Measurements from ENCODE around the gene PTPRN2.
"Not testable (repeated sequence)": the region's sequence is repeated elsewhere in the genome, so short reads cannot be mapped to it uniquely, and the experiment has no call there.

PTPRN2 gene

DNA sequence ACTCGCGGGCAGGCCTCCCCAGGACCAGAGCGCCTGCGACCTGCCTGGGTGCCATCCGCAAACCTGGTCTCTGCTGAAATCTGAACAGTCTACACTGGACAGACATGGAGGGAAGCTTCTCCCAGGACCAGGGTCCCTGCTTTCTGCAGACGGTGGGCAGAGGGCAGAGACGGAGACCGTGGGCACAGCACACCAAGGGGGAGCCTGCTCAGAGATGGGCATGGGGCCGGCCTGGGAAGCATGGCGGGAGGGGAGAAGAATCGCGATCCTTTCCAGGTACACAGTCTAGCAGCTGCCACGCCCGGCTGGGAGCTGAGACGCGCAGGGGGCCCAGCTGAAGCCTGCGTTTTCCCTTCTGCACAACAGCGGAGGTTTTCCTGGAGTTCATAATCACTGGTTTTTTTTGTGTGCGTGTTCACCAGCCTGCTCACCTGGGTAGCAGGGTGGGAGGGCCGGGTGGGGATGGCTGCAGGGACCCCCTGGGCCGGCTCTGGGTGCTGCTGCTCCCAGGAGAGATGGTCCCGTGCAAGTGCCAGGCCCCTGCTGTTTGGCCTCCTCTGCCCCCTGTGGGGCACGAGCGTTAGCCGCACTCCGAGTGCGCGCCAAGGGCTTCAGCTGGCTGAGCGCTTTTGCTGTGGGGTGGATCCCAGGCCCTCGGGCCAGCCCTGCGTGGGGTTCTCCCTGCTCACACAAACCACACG is 802.0 kb downstream of the PTPRN2 start:
- DNase-seq (ENCODE audit: low spot score): no peak

DNA sequence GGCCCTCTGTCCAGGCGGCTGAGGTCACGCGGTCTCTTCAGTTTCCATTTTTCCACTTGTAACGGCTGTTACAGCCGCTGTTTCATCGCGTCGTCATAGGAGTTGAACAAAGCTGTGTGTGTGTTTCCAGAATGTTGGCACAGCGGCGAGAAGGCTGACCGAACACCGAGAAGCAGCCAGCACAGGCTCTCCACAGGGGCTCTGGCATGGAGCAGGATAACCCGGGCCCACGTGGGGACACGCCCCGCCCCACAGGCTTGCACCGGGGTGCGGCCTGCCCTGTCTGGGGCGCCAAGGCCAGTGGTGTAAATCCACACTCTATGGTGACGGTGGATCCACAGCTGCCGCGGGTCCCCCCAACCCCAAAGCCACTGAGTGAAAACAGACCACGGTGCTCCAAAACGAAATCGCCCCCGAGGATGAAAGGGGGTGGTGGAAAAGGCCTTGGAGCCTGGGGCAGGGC is 802.6 kb downstream of the PTPRN2 start:
- DNase-seq (ENCODE audit: low spot score): no peak

DNA sequence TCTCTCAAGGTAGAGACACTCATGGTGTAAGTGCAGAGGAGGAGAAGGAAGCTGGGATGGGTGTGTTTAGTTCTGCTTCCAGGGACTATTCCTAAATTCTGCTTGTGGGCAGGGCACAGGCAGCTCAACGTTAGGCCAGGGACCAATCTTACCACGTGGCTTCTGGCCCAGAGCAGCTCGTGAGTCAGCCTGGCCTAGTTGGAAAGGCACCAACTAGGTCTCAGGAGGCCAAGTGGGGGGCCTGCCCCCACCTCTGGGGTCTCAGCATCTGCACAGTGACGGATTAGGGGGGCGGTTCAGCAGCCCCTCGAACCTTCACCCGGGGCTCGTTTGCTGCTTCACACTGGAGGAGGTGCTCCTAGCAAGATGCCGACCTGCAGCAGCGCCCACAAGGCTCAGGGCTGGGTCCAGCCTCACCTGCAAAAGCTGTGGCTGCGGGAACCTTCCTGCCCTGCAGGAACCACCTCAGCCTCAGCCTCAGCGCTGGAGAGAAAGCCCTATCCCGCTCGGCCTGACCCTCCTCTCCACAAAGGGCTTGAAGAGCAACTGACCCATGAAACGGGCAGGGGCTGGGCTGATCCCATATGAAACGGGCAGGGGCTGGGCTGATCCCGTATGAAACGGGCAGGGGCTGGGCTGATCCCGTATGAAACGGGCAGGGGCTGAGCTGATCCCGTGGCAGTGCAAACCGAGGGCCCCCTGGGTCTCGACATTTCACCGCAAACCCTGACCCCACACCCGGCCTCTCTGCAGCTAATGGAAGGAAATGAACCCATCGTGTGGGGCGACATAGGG is 803.4 kb downstream of the PTPRN2 start:
- no peak for DNase-seq (ENCODE audit: low spot score)

DNA sequence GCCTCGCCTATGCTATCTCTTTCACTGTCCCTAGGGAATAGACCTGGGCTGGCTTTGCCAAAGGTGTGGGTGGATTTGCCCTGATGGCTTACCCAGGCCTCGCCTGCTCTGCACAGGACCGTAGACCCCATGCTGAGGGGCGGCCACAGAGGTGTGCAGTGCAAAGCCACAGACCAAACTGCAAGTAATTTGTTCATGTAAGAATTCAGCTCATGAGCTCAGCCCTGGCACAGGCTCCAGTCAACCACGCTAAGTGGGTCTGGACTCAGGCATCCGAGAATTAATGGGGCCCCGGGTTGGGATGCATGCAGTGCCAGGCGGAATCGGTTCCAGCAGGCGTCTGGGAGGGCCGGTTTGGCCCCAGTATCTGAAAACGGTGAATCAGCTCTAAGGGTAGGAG is 805.6 kb downstream of the PTPRN2 start:
- DNase-seq (ENCODE audit: low spot score): no peak

DNA sequence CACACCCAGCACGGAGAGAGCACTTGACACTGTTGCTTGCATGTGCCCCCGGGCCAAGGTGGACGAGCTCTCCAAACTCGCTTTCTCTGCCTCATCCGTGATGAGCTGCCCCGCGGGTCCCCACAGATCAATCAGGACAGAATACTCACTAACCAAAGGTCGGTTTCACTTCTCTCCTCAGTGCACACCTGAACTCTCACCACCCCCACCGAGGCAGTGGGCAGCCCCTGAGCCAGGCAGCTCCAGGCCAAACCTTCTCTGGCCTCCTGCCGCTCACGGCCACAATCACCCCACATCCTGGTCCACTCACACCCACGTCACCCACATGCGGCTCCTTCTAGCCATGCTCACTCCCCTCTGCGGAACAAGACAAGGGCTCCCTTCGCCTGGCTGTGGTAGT is 806.9 kb downstream of the PTPRN2 start:
- no peak for DNase-seq (ENCODE audit: low spot score)

DNA sequence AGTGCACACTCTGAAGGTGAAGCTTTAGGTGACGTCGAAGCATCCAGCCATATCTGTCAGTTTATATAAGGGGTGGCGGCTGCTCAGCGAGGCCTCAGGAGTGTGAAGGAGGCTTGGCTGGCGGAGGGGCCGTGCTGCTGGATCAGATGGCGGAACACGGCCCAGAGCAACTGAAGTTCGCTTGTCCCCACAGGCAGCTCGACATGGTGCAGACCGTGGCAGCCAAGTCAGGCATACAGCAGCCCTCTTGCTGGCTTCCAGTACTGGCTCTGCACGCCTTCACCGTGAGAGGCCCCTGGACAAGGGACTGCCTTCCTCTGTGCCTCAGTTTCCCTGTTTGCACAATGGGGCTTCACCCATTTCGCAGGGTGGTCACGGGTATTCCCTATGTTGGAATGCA is 807.3 kb downstream of the PTPRN2 start:
- no peak for DNase-seq (ENCODE audit: low spot score)

DNA sequence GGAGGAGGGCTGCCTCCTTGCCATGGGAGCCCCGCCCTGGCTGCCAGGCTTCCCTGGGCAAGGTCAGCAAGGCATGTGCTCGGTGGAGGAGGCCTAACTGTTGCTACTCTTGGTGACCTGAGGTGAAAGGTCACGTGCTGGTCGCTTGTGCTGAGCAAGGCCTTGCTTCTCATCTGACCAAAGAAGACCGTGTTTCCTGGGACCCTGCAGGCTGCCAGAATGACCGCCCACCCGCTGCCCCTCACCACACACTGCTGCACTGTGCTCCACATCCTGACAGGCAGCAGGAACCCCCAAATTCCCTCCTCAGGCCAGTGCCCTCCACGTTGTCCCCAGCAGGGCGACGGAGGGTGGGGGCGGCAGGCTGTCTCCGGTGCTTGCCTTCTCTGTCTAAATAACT is 808.4 kb downstream of the PTPRN2 start:
- DNase-seq (ENCODE audit: low spot score): no peak

DNA sequence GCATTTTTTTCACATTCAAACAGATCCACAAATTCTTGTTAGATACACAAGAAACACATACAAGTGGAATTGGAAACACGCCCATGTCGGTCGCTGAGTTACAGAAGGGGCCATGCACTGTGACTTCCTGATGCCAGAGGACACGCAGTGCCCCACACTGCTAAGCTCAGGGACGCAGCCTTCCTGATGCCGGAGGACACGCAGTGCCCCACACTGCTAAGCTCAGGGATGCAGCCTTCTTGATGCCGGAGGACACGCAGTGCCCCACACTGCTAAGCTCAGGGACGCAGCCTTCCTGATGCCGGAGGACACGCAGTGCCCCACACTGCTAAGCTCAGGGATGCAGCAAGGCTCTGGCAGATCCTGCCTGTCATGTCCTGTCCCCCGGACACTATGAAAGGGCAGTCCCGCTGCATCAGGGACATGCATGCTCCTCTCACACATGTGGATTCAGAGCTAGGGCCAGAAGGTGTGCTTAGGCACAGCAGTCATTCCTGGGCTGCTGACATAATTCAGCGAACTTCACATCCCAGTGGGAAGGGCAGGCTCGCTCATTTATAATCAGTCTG is 810.3 kb downstream of the PTPRN2 start:
- not testable (repeated sequence) for DNase-seq (ENCODE audit: low spot score)

DNA sequence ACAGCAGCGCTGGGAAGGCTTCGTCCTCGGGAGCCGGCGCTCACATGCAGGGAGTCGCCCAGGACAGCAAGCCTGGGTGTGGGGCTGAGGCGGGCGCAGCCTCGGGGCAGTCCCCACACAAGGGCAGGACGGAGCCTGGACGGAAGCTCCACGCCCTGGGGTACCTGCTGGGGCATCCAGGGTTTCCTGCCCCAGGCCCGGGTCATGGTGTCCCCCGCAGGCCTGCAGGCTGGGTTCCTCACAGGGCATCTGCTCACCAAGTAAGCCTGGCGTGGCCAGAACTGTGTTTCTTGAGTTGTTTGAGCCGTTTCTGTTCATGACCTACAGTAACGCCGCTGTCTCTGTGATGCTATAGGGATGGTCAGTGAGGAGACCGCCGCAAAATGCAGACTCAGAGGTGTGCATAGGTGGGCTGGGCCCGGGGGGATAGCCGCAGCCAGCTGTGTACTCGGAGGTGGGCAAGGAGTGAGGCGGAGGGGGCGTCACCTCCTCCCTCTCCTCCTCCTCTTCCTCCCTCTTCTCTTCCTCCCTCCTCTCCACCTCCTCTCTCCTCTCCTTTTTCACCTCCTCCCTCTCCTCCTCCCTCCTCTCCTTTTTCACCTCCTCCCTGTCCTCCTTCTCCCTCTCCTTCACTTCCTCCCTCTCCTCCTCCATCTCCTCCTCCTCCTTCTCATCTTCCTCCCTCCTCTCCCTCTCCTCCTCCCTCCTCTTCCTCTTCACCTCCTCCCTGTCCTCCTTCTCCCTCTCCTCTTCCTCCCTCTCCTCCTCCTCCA is 811.9 kb downstream of the PTPRN2 start:
- DNase-seq (ENCODE audit: low spot score): no peak

DNA sequence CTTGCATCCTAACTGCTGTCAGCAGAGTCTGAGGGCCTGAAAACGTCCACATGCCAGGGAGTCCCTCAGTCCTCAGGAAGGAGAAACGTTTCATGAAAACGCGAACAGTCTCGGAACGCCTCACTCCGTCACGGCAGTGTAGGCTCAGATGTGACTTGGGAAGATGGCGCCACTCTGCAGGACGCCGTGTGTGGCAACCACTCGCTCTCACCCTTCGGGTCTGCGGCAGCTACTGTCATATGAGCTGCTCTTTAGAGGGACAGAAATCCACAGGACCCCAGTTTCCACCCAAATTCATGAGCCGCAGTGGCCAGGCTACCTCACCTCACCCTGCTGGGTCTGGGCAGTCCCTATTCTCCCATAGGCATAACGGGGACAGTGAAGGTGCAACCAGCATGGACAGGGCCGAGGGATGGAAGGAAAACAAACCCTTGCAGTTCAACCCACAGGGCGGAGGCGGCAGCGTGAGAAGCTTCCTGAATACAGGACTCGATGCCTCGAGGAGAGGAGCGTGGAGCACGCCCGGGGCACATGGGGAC is 812.5 kb downstream of the PTPRN2 start:
- no peak for DNase-seq (ENCODE audit: low spot score)

DNA sequence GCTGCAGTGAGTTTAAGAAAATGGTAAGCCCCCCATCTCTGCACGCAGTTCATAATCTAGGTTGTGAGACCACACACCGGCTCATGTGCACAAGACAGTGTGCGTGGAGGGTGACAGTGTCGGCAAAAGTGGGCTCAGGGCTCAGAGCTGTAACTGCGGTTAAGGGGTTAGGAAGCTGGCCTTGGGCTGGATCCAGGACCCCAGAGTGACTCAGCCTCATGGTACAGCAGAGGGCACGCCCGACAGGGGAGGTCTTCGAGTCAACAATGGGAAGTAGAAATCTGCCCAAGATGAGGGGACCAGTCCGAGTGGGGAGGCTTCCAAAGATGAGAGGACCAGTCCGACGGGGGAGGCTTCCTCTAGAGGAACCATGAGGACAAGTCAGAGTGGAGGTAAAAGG is 813.1 kb downstream of the PTPRN2 start:
- DNase-seq (ENCODE audit: low spot score): no peak

DNA sequence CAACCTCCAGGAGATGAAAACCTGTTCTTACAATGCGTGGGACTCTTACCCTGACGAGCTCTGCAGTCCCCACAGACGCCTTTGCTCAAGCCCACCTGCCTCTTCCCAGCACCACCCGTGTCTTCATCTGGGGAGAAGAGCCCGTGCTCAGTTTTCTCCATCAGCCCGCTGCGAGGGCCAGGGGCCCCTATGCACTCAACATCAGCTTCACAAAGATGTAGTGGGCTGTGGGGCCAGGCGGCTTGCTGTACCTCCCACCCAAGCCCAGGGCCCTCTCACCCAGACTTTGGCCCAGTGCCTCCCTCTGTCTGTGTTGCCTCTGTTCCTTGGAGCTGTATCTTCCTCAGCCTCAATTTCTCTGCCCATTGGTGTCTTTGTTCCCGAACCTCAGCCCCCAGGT is 814.3 kb downstream of the PTPRN2 start:
- DNase-seq (ENCODE audit: low spot score): no peak

DNA sequence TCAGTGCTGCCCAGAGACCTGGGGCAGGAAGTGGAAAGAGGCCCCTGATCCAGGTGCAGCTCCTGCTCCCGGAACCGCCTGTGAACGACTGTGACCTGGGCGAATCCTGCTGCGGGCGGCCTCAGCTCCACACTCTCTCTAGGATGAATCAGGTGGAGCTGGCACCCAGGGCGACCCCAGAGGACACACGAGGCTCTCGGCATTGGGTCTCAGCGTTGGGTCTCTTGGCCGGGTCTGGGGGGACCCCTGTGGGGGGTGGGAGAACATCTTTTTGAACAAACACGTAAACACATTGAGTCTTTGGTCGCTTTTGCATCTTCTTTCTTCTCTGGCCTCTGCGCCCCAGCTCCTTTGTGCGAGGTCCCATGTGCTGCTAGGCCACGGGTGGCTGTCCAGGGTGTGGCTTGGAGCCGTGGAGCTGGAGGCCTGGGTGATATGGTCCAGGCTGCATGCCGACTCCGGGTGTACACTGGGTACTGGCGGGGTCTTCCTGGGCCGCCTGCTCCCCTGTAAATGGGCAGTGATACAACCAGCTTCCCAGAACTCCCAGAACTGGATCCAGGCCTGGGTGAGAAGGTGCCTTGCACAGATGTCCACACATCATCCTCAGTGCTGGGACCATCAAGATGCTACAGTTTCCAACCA is 815.0 kb downstream of the PTPRN2 start:
- no peak for DNase-seq (ENCODE audit: low spot score)

DNA sequence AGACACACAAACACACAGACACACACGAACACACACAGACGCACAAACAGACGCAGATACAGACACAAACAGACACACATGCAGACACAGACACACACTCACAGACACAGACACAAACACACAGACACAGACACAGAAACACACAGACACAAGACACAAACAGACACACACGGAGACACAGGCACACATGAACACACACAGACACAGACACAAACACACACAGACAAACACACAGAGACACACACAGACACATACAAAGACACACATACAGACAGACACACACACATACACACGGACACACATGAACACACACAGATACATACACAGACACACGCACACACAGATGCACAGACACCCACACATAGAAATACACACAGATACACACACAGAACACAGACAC is 815.9 kb downstream of the PTPRN2 start:
- DNase-seq (ENCODE audit: low spot score): no peak

DNA sequence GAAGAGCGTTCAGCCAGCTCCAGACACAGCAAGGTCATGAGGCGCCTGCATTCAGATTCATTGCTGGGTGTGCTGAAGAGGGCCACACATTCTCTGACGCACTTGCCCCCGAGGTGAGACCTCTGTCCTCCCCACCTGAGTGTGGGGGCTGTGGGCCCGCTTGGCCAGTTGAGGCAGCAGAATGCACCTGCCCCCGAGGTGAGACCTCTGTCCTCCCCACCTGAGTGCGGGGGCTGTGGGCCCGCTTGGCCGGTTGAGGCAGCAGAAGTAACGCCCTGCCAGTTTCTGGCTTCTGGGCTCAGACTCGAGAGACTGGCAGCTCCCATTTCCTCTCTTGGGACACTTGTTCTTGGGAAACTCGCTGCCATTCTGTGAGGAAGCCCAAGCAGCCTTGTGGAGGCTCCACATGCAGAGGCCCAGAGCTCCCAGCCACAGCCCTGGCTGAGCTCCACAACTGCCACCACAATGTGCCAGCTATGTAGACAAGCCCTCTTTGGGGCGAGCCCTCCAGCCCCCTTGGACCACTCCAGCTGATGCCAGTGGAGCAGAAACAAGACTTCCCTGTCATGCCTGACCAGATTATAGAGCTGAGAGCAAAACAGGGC is 816.8 kb downstream of the PTPRN2 start:
- DNase-seq (ENCODE audit: low spot score): no peak

DNA sequence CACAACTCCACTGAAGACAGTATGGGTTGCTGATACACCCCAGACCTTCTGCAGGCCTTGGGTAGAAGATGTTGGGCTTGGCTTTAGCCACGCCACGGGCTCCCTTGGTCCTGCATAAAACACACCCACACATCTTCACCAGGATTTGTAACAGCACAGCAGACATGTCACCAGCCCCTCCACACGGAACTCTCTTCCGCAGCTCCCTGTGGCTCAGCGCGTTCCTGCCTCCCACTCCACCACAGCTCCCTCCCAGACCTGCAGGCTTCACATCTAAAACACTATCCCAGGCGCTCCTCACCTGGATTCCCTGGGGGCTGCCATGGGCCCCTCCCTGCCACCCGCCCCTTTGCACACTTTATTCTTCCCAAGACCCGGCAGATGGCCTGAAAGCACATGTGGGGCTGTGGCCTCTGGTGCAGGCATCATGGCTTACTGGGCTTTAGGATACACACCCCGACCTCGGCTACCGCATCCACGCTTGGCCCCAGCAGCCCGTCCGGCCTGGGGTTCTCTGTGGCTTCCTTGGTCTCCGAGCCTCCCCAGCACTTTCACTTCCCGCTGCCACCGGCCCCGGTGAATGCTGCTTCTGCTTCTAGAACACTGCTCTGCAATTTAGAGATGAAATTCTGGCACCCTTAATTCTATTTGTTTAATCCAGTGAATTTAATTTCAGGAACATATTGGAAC is 818.0 kb downstream of the PTPRN2 start:
- DNase-seq (ENCODE audit: low spot score): peak; percentile 36

DNA sequence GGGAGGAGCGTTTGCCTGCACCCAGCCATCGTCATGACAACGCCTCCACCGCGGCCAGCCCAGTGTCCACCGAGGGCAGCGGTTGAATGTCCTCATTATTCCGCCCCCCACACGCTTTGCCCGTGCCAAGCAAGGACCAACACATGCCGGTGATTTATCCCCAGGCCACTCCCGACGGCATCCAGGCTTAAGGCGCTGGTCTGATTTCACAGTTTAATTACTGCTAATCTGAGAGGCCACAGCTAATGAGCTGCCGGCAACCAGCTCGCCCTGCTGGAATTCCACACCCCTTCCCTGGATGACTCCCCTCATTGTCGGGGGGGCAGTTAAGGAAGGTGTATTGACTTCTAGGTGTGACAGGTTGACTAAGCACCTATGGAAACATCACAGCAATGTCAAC is 818.5 kb downstream of the PTPRN2 start:
- no peak for DNase-seq (ENCODE audit: low spot score)

DNA sequence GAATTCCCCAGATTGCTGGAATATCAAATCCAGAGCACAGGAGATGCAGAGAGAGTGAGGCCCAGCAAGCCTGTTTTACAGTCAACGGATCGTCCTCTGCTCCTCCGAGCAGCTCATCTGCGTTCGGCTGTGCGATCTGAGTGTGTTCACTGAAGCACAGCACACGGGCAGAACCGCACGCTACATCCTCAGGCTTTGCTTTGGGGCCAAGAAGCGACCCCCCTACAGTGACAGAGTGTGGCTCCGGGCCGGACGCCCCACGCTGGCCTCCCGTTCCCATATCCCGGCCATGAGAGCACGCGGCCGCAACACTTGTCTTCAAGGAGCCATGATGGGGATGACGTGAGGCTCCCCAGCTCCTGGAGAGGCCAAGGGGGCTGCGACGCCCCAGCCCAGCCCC is 819.4 kb downstream of the PTPRN2 start:
- no peak for DNase-seq (ENCODE audit: low spot score)

DNA sequence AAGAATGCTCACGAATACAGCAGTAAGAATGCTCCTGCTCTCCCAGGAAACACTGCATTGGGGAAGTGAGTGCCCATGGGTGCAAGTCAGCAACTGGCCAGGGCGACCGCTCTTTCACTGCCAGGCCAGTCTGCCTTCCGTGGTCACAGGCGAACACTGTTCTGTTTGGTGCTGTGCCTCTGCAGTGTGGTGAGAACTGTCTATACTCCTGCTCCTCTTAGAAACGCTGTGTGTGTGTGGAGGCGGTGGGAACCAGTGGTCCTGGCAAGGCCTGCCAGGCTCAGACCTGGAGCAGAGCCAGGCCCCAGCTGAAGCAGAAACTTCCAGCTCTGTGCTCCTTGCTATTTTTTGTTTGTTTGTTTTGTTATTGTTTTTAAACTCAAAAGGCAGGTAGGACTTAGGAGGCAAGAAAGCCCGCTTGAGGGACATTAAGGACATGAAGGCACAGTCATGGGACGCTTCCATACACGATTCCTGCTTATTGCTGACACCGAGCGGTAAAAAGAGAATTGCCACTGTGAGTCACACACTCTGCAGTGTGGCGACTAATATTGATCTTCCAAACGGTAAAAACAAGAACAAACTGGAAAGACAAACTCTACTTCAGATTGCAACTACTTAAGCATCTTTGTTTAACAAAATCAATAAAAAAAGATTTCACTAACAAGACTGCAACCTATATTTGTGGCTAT is 820.0 kb downstream of the PTPRN2 start:
- no peak for DNase-seq (ENCODE audit: low spot score)

DNA sequence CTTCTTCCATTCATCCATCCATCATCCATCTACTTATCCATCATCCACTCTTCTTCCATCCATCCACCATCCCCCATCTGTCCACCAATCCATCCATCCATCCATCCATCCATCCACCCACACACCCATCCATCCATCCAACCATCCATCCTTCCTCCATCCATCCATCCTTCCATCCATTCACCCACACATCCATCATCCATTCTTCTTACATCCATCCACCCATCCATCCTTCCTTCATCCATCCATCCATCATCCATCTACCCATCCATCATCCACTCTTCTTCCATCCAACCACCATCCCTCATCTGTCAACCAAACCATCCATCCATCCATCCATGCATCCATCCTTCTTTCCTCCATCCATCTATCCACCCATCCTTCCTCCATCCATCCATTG is 821.5 kb downstream of the PTPRN2 start:
- no peak for DNase-seq (ENCODE audit: low spot score)
